Neural progenitor cell (in vitro differentiated cells): ENCODE data around the gene SV2B. TPM values are rescaled to one million over a fixed set of nuclear protein-coding genes. Genes with fewer than 3 reads are reported as not detected.

Source experiments
- DNase-seq: peaks from one replicate; pipeline ENCODE4 v3.0.0-alpha.2; 2016; ENCODE audit warnings: low spot score
- H2AFZ ChIP-seq: fragments of 200-600 bp; sonication (generic); replicated peaks from 2 replicates; pipeline ENCODE4 v1.6.1; 2016; ENCODE audit warnings: antibody characterized with exemption
- H3F3A ChIP-seq: fragments of 200-600 bp; sonication (generic); 2 replicates; pipeline ENCODE4 v1.6.1; 2016; ENCODE audit warnings: antibody characterized with exemption, low read depth
- H3K27ac ChIP-seq: fragments of 200-600 bp; sonication (generic); 2 replicates; pipeline ENCODE4 v1.5.1; 2016; ENCODE audit warnings: mild to moderate bottlenecking
- H3K27me3 ChIP-seq: fragments of 200-600 bp; sonication (generic); 2 replicates; pipeline ENCODE4 v1.6.1; 2016; ENCODE audit warnings: mild to moderate bottlenecking, moderate library complexity
- H3K36me3 ChIP-seq: fragments of 200-600 bp; sonication (generic); 2 replicates; pipeline ENCODE4 v1.5.1; 2016
- H3K4me1 ChIP-seq: fragments of 200-600 bp; sonication (generic); 2 replicates; pipeline ENCODE4 v1.6.1; 2016; ENCODE audit warnings: mixed run types
- H3K4me2 ChIP-seq: fragments of 200-600 bp; sonication (generic); 2 replicates; pipeline ENCODE4 v1.6.1; 2016
- H3K4me3 ChIP-seq: fragments of 200-600 bp; sonication (generic); 2 replicates; pipeline ENCODE4 v1.5.1; 2016
- H3K79me2 ChIP-seq: fragments of 200-600 bp; sonication (generic); 2 replicates; pipeline ENCODE4 v1.6.1; 2016; ENCODE audit warnings: low read depth
- H3K9ac ChIP-seq: fragments of 200-600 bp; sonication (generic); 2 replicates; pipeline ENCODE4 v1.6.1; 2016
- H3K9me3 ChIP-seq: fragments of 200-600 bp; sonication (generic); 2 replicates; pipeline ENCODE4 v1.5.1; 2016; ENCODE audit warnings: low read depth
- H4K20me1 ChIP-seq: fragments of 200-600 bp; sonication (generic); 2 replicates; pipeline ENCODE4 v1.6.1; 2016; ENCODE audit warnings: low read depth
- H3K27ac Mint-ChIP-seq: 3 replicates; pipeline ENCODE4 v1.8.0; 2021; ENCODE audit warnings: mixed read lengths
- H3K27me3 Mint-ChIP-seq: 2 replicates; pipeline ENCODE4 v1.8.0; 2022; ENCODE audit warnings: low read depth, mild to moderate bottlenecking, inconsistent platforms, moderate library complexity, mixed read lengths; ENCODE audit not compliant: insufficient read depth
- H3K36me3 Mint-ChIP-seq: 3 replicates; pipeline ENCODE4 v1.8.0; 2021; ENCODE audit warnings: mixed read lengths
- H3K4me1 Mint-ChIP-seq: 3 replicates; pipeline ENCODE4 v1.8.0; 2021; ENCODE audit warnings: mixed read lengths
- H3K4me3 Mint-ChIP-seq: 3 replicates; pipeline ENCODE4 v1.8.0; 2021; ENCODE audit warnings: mild to moderate bottlenecking, moderate library complexity, mixed read lengths
- H3K9me3 Mint-ChIP-seq: 3 replicates; pipeline ENCODE4 v1.8.0; 2020; ENCODE audit warnings: mixed read lengths
- EZH2 ChIP-seq: fragments of 200-600 bp; sonication (generic); IDR thresholded peaks from 2 replicates; pipeline ENCODE4 v1.6.1; 2017; ENCODE audit warnings: antibody characterized with exemption, mild to moderate bottlenecking, moderate library complexity
- EZH2phosphoT487 ChIP-seq: fragments of 200-600 bp; sonication (generic); IDR thresholded peaks from 2 replicates; pipeline ENCODE4 v1.6.1; 2017; ENCODE audit warnings: antibody characterized with exemption
- total RNA-seq: library from RNA; depleted of rRNA; stranded (reverse); fragments of >200 nt; gene quantifications from 2 replicates; pipeline ENCODE4 v1.2.3, GENCODE V29; 2015; ENCODE audit warnings: low replicate concordance
- TF ChIP-seq, protein P1 (sequence below): fragments of 200-600 bp; sonication (generic); IDR thresholded peaks from 2 replicates; pipeline ENCODE4 v1.5.1; 2017; ENCODE audit warnings: antibody characterized with exemption, mild to moderate bottlenecking

The SV2B gene
- total RNA-seq, 1 donor from 2014 or later, result 0.02 TPM

DNA sequence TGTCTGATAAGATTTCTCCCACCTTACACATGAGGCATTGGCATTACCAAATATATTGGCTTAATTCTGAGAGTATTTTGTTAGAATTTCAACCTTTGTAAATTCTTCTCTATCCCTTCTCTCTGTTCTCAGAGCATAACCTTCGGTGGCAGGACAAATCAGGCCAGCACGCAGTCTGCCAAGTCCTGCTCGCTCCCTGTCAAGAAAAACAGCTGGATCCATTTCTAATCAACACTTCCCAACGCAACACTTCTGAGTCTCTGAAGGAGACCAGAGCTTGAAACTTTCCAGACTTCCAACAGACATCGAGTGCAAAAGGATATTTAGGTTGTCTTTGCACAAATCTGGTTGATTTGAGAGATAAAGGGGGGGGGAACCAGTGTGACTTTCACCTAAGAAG is 125.7 kb downstream of the SV2B start:
- Histone ChIP-seq H3K4me3 (no peak overlapping the region), H3K4me2 (no peak overlapping the region), H3F3A (peaks cover 13% of the 10 kb centered on the region), H4K20me1 (no peaks in the 10 kb centered on the region), H3K79me2 (no peaks in the 10 kb centered on the region), H3K9me3 (no peaks in the 10 kb centered on the region), H3K36me3 (no peaks in the 10 kb centered on the region), H2AFZ (no peak overlapping the region), H3K4me1 (peaks cover 21% of the 10 kb centered on the region), H3K27me3 (no peaks in the 10 kb centered on the region), H3K27ac (no peak overlapping the region), H3K9ac (no peak overlapping the region)
- Mint-ChIP-seq H3K9me3 (peaks cover 3% of the 10 kb centered on the region), H3K4me1 (peaks cover 8% of the 10 kb centered on the region), H3K36me3 (no peaks in the 10 kb centered on the region), H3K27me3 (peaks cover 2% of the 10 kb centered on the region), H3K27ac (no peak overlapping the region), H3K4me3 (no peak overlapping the region)
- no peak for TF ChIP-seq EZH2
- DNase-seq, result no peak

DNA sequence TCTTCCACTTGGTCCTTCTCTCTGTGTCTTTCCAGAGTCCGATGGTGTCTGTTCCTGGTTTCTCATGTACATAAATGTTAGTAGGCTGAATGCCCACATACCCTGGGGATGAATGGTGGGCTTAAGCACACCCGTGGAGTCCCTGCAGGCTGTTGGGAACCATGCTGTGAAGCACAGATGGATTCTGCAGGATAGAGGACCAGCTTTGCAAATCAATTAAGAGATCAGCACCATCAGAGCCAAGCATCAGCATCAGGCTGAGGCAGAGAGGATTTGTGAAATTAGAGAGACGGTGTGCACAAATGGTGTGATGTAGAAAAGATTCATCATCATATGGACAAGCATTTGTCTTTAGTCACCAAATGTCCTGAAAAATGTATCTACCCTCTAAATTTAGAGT is 127.1 kb downstream of the SV2B start:
- H3K27ac ChIP-seq, result no peak overlapping the region
- Mint-ChIP-seq H3K27ac (no peak overlapping the region), H3K9me3 (peaks cover 3% of the 10 kb centered on the region), H3K4me3 (no peak overlapping the region), H3K27me3 (peaks cover 2% of the 10 kb centered on the region), H3K4me1 (peaks cover 8% of the 10 kb centered on the region), H3K36me3 (no peaks in the 10 kb centered on the region)
- peak overlapping the region; percentile 59 for H3K4me2 ChIP-seq
- H3K79me2 ChIP-seq, result no peaks in the 10 kb centered on the region
- peak overlapping the region; percentile 8 for H3K4me3 ChIP-seq
- no peaks in the 10 kb centered on the region for H3K27me3 ChIP-seq
- H4K20me1 ChIP-seq, result no peaks in the 10 kb centered on the region
- H3K9ac ChIP-seq, result no peak overlapping the region
- H3K9me3 ChIP-seq, result no peaks in the 10 kb centered on the region
- peak; percentile 41 for DNase-seq
- no peaks in the 10 kb centered on the region for H3K36me3 ChIP-seq
- TF ChIP-seq EZH2phosphoT487, result peak; percentile 28
- no peak for TF ChIP-seq EZH2
- H3F3A ChIP-seq, result peaks cover 13% of the 10 kb centered on the region
- H3K4me1 ChIP-seq, result peaks cover 21% of the 10 kb centered on the region
- no peak overlapping the region for H2AFZ ChIP-seq

DNA sequence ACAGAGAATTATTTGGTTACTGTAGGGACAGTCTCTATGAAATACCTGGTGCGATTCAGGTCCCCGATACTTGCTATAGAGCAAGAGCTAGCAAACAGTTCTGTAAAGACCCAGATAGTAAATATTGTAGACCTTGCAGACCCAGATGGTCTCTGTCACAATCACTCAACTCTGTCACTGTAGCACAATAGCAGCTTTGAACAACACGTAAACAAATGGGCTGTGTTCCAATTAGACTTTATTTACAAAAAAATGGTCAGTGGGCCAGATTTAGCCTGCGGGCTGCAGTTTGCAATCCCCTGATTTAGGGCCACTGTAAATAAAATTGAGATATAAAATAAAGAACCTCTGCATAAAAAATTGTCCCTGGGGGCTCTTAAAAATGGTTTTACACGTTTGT is 127.7 kb downstream of the SV2B start:
- DNase-seq, result no peak
- Histone ChIP-seq H3K79me2 (no peaks in the 10 kb centered on the region), H3K9me3 (no peaks in the 10 kb centered on the region), H3K36me3 (no peaks in the 10 kb centered on the region), H3K9ac (no peak overlapping the region), H4K20me1 (no peaks in the 10 kb centered on the region), H3K4me2 (peak overlapping the region; percentile 59), H3F3A (peaks cover 13% of the 10 kb centered on the region), H2AFZ (no peak overlapping the region), H3K27me3 (no peaks in the 10 kb centered on the region), H3K27ac (no peak overlapping the region), H3K4me1 (peaks cover 21% of the 10 kb centered on the region), H3K4me3 (no peak overlapping the region)
- Mint-ChIP-seq H3K9me3 (peaks cover 3% of the 10 kb centered on the region), H3K27me3 (peaks cover 2% of the 10 kb centered on the region), H3K4me3 (no peak overlapping the region), H3K4me1 (peaks cover 8% of the 10 kb centered on the region), H3K27ac (no peak overlapping the region), H3K36me3 (no peaks in the 10 kb centered on the region)
- TF ChIP-seq EZH2 (no peak), EZH2phosphoT487 (no peak)
- TF ChIP-seq, protein P1, sequence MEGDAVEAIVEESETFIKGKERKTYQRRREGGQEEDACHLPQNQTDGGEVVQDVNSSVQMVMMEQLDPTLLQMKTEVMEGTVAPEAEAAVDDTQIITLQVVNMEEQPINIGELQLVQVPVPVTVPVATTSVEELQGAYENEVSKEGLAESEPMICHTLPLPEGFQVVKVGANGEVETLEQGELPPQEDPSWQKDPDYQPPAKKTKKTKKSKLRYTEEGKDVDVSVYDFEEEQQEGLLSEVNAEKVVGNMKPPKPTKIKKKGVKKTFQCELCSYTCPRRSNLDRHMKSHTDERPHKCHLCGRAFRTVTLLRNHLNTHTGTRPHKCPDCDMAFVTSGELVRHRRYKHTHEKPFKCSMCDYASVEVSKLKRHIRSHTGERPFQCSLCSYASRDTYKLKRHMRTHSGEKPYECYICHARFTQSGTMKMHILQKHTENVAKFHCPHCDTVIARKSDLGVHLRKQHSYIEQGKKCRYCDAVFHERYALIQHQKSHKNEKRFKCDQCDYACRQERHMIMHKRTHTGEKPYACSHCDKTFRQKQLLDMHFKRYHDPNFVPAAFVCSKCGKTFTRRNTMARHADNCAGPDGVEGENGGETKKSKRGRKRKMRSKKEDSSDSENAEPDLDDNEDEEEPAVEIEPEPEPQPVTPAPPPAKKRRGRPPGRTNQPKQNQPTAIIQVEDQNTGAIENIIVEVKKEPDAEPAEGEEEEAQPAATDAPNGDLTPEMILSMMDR, result no peak

DNA sequence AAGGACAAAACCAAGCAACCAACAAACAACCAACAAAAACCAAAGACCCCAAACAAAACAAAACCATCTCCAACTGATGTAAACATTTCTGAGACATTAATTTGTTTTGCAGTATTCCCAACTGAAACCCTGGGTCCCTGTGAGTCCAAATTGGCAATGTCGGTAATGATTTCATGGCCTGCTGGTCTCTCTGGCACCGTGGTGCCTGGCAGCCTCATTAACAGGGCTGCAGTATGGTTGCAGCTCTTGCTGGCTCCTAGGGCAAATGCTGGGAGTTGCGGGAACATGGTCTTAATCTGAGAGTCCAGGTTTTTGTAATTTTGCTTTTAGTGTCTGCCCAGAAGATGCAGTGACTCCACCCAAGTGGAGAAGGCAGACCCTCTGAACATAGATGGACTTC is 128.3 kb downstream of the SV2B start:
- no peaks in the 10 kb centered on the region for H3K9me3 ChIP-seq
- H3K9me3 Mint-ChIP-seq, result peaks cover 3% of the 10 kb centered on the region
- H3K36me3 ChIP-seq, result no peaks in the 10 kb centered on the region
- no peaks in the 10 kb centered on the region for H3K79me2 ChIP-seq
- peaks cover 21% of the 10 kb centered on the region for H3K4me1 ChIP-seq
- peaks cover 2% of the 10 kb centered on the region for H3K27me3 Mint-ChIP-seq
- H3K4me3 ChIP-seq, result no peak overlapping the region
- H3K27me3 ChIP-seq, result no peaks in the 10 kb centered on the region
- TF ChIP-seq, protein P1, result no peak
- TF ChIP-seq EZH2phosphoT487 (no peak), EZH2 (no peak)
- no peak overlapping the region for H3K27ac Mint-ChIP-seq
- no peak overlapping the region for H3K9ac ChIP-seq
- no peaks in the 10 kb centered on the region for H3K36me3 Mint-ChIP-seq
- H3F3A ChIP-seq, result peaks cover 13% of the 10 kb centered on the region
- H3K4me1 Mint-ChIP-seq, result peaks cover 8% of the 10 kb centered on the region
- H3K4me2 ChIP-seq, result no peak overlapping the region
- H3K27ac ChIP-seq, result no peak overlapping the region
- H3K4me3 Mint-ChIP-seq, result no peak overlapping the region
- H4K20me1 ChIP-seq, result no peaks in the 10 kb centered on the region
- DNase-seq, result no peak
- no peak overlapping the region for H2AFZ ChIP-seq
